ENCODE results near the gene DSC1.

DNA sequence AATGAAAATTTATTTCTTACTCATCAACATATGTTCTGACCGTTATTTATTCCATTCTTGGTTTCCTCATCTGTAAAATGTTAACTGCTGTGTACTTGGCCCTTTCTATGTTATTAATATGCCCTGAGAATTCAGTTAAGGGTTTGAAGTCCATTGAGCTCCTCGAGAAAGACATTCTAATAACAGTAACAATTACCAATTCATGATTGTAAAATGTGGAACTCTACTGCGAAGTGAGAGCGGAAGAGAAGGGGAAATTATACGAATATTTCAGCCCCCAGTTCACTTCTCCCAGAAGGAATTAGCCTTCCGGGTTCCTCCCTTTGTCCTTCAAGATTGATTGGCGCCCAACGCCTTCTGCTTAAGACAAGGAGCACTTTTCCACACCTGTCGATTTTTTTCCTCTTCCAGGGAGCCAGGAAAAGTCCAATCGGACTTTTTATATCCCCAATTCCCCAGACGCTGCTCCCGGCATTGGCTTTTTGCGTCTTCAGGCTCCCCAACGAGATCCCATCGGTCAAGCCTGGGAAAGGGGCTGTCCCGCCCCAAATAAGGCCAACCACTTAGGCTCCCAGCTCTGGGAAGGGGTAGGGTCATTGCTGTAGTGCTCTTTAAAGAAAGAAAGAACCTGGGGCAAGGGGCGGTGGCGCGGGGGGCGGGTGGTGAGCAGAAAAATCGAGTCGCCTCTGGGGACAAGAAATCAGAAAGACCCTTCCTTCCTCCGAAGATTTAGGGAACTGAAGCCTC is 62.0 kb downstream of the DSC1 start:
- TF ChIP-seq EZH2 (IDR thresholded peaks at IDR 0.05; ENCODE audit: borderline replicate concordance, control insufficient read depth, low read depth, low read length) = no peak
- TF ChIP-seq POLR2AphosphoS5 (IDR thresholded peaks at IDR 0.05; ENCODE audit: low read length) = no peak
- TF ChIP-seq, protein P1, sequence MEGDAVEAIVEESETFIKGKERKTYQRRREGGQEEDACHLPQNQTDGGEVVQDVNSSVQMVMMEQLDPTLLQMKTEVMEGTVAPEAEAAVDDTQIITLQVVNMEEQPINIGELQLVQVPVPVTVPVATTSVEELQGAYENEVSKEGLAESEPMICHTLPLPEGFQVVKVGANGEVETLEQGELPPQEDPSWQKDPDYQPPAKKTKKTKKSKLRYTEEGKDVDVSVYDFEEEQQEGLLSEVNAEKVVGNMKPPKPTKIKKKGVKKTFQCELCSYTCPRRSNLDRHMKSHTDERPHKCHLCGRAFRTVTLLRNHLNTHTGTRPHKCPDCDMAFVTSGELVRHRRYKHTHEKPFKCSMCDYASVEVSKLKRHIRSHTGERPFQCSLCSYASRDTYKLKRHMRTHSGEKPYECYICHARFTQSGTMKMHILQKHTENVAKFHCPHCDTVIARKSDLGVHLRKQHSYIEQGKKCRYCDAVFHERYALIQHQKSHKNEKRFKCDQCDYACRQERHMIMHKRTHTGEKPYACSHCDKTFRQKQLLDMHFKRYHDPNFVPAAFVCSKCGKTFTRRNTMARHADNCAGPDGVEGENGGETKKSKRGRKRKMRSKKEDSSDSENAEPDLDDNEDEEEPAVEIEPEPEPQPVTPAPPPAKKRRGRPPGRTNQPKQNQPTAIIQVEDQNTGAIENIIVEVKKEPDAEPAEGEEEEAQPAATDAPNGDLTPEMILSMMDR (IDR thresholded peaks at IDR 0.05 in 2 of 3, conservative IDR thresholded peaks at IDR 0.05 in 1 of 3; ENCODE audit: control insufficient read depth in 2 of 3, extremely low read depth in 1 of 3, insufficient read depth in 1 of 3, low read depth in 3 of 3, low read length in 3 of 3) = no peak
- TF ChIP-seq, protein P2, sequence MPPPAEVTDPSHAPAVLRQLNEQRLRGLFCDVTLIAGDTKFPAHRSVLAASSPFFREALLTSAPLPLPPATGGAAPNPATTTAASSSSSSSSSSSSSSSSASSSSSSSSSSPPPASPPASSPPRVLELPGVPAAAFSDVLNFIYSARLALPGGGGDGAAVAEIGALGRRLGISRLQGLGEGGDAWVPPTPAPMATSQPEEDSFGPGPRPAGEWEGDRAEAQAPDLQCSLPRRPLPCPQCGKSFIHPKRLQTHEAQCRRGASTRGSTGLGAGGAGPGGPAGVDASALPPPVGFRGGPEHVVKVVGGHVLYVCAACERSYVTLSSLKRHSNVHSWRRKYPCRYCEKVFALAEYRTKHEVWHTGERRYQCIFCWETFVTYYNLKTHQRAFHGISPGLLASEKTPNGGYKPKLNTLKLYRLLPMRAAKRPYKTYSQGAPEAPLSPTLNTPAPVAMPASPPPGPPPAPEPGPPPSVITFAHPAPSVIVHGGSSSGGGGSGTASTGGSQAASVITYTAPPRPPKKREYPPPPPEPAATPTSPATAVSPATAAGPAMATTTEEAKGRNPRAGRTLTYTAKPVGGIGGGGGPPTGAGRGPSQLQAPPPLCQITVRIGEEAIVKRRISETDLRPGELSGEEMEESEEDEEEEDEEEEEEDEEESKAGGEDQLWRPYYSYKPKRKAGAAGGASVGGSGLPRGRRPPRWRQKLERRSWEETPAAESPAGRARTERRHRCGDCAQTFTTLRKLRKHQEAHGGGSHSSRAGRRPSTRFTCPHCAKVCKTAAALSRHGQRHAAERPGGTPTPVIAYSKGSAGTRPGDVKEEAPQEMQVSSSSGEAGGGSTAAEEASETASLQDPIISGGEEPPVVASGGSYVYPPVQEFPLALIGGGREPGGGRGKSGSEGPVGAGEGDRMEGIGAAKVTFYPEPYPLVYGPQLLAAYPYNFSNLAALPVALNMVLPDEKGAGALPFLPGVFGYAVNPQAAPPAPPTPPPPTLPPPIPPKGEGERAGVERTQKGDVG (CRISPR knock-in tag; IDR thresholded peaks at IDR 0.05) = no peak
- no peak for TF ChIP-seq CHD1 (IDR thresholded peaks at IDR 0.05; ENCODE audit: low read depth, low read length)
- TF ChIP-seq, protein P3, sequence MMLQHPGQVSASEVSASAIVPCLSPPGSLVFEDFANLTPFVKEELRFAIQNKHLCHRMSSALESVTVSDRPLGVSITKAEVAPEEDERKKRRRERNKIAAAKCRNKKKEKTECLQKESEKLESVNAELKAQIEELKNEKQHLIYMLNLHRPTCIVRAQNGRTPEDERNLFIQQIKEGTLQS (IDR thresholded peaks at IDR 0.05; ENCODE audit: borderline replicate concordance, extremely low read depth, low read depth, low read length) = no peak
